CD8-positive, alpha-beta memory T cell (primary cell): ENCODE data around the gene PDIA2. TPM values are rescaled to one million over a fixed set of nuclear protein-coding genes. Genes with fewer than 3 reads are reported as not detected.

Experiments
- CTCF ChIA-PET: fragments of 350-600 bp; sonication (Branson Sonifier 250); formaldehyde crosslinking; loops from one replicate; lab custom pipeline; 2021; ENCODE audit warnings: antibody characterized with exemption; lab: Charles Lee
- POLR2A ChIA-PET: fragments of 350-600 bp; sonication (Branson Sonifier 250); formaldehyde crosslinking; loops from one replicate; lab custom pipeline; 2021; ENCODE audit warnings: antibody characterized with exemption; lab: Charles Lee
- DNase-seq, 5 donors: peaks; one replicate each; pipeline versions ENCODE4 v3.0.0 to v3.0.0-alpha.2; 2020 to 2022; ENCODE audit warnings: mixed read lengths in 1 of 5
- H3K27ac ChIP-seq: one replicate; pipeline ENCODE4 v1.7.0; 2013; ENCODE audit warnings: low read depth, mild to moderate bottlenecking, low read length, moderate library complexity
- H3K27me3 ChIP-seq: 2 replicates; pipeline ENCODE4 v1.7.0; 2013; ENCODE audit warnings: low read length, mild to moderate bottlenecking; ENCODE audit not compliant: insufficient read depth, poor library complexity, severe bottlenecking
- H3K36me3 ChIP-seq: 2 replicates; pipeline ENCODE4 v1.7.0; 2013; ENCODE audit warnings: mild to moderate bottlenecking, low read length, moderate library complexity; ENCODE audit not compliant: insufficient read depth
- H3K4me1 ChIP-seq: 2 replicates; pipeline ENCODE4 v1.7.0; 2013; ENCODE audit warnings: mild to moderate bottlenecking, low read length, moderate library complexity; ENCODE audit not compliant: insufficient read depth
- H3K4me3 ChIP-seq: 2 replicates; pipeline ENCODE4 v1.7.0; 2013; ENCODE audit warnings: mild to moderate bottlenecking, low read length
- H3K9me3 ChIP-seq: 2 replicates; pipeline ENCODE4 v1.7.0; 2013; ENCODE audit warnings: mild to moderate bottlenecking, low read length
- H3K27ac Mint-ChIP-seq, 8 donors: one replicate each; pipeline ENCODE4 v1.8.0; 2020 to 2021; ENCODE audit warnings: mixed read lengths in 8 of 8, mild to moderate bottlenecking in 6 of 8, inconsistent platforms in 3 of 8, moderate library complexity in 3 of 8
- H3K27me3 Mint-ChIP-seq, 2 donors: one replicate each; pipeline ENCODE4 v1.8.0; 2020 to 2021; ENCODE audit warnings: mixed read lengths in 2 of 2, mild to moderate bottlenecking in 1 of 2, moderate library complexity in 1 of 2
- H3K36me3 Mint-ChIP-seq, 3 donors: one replicate each; pipeline ENCODE4 v1.8.0; 2020 to 2021; ENCODE audit warnings: mixed read lengths in 3 of 3, inconsistent platforms in 1 of 3, mild to moderate bottlenecking in 1 of 3
- H3K4me1 Mint-ChIP-seq, 3 donors: one replicate each; pipeline ENCODE4 v1.8.0; 2020 to 2021; ENCODE audit warnings: mixed read lengths in 3 of 3, inconsistent platforms in 1 of 3, mild to moderate bottlenecking in 1 of 3
- H3K4me3 Mint-ChIP-seq, 7 donors: one replicate each; pipeline ENCODE4 v1.8.0; 2020 to 2021; ENCODE audit warnings: mixed read lengths in 7 of 7, mild to moderate bottlenecking in 6 of 7, moderate library complexity in 4 of 7, inconsistent platforms in 2 of 7
- H3K9me3 Mint-ChIP-seq, 5 donors: one replicate each; pipeline ENCODE4 v1.8.0; 2020 to 2022; ENCODE audit warnings: mixed read lengths in 5 of 5, mild to moderate bottlenecking in 3 of 5, moderate library complexity in 2 of 5, inconsistent platforms in 1 of 5
- polyA plus RNA-seq: library from polyadenylated mRNA; unstranded; fragments of 300-500 nt; fragmentation: Illumina TruSeq; gene quantifications from one replicate; pipeline ENCODE4 v1.2.3, GENCODE V29; 2021
- total RNA-seq, 2 experiments: library from RNA; stranded (reverse); gene quantifications; one replicate each; pipeline ENCODE4 v1.2.3, GENCODE V29; 2021

The PDIA2 gene
- total and polyA plus RNA-seq, 3 experiments from 2014 or later: not detected

GRCh38 chr16:280005-280460, 2.9 kb upstream of the PDIA2 start:
- H3K4me1 Mint-ChIP-seq: peaks cover 6 to 15% (median 7%) of the 10 kb centered on the region in 3 donors
- Histone ChIP-seq H3K4me3 (no peak overlapping the region), H3K9me3 (no peaks in the 10 kb centered on the region), H3K27ac (no peak overlapping the region), H3K4me1 (peaks cover 10% of the 10 kb centered on the region), H3K36me3 (no peaks in the 10 kb centered on the region), H3K27me3 (peaks cover 14% of the 10 kb centered on the region)
- POLR2A ChIA-PET: no interaction called here
- peak overlapping the region in 1 of 8 donors; percentile 19 for H3K27ac Mint-ChIP-seq
- CTCF ChIA-PET: no interaction called here
- no peak overlapping the region for H3K4me3 Mint-ChIP-seq
- no peaks in the 10 kb centered on the region for H3K9me3 Mint-ChIP-seq
- H3K36me3 Mint-ChIP-seq: peaks cover 0 to 2% (median 0%) of the 10 kb centered on the region in 3 donors
- no peak for DNase-seq
- peaks cover 19 to 20% of the 10 kb centered on the region in 2 donors for H3K27me3 Mint-ChIP-seq

GRCh38 chr16:280552-280951, 2.4 kb upstream of the PDIA2 start, which contains the start of gene ARHGDIG:
Gene ARHGDIG (plus strand): TSS chr16:280591. CDS start chr16:280681, 90 bp downstream.
- Histone ChIP-seq H3K27ac (no peak within 1 kb of the TSS), H3K27me3 (peaks cover 14% of the 10 kb centered on the region), H3K9me3 (no peaks in the 10 kb centered on the region), H3K4me1 (peaks cover 10% of the 10 kb centered on the region), H3K4me3 (no peak within 1 kb of the TSS), H3K36me3 (no peaks in the 10 kb centered on the region)
- H3K36me3 Mint-ChIP-seq: peaks cover 0 to 2% (median 0%) of the 10 kb centered on the region in 3 donors
- CTCF ChIA-PET: no interaction called here
- no peak for DNase-seq
- H3K27me3 Mint-ChIP-seq: peaks cover 16 to 20% of the 10 kb centered on the region in 2 donors
- H3K4me1 Mint-ChIP-seq: peaks cover 5 to 12% (median 7%) of the 10 kb centered on the region in 3 donors
- POLR2A ChIA-PET: no interaction called here
- peak within 1 kb of the TSS in 1 of 8 donors; percentile 19 for H3K27ac Mint-ChIP-seq
- H3K9me3 Mint-ChIP-seq: no peaks in the 10 kb centered on the region
- H3K4me3 Mint-ChIP-seq: peak within 1 kb of the TSS in 2 of 7 donors; percentile 33 to 54

GRCh38 chr16:280991-281659, 1.8 kb upstream of the PDIA2 start:
- Histone ChIP-seq H3K4me1 (peaks cover 10% of the 10 kb centered on the region), H3K27ac (no peak overlapping the region), H3K36me3 (no peaks in the 10 kb centered on the region), H3K4me3 (no peak overlapping the region), H3K27me3 (peaks cover 14% of the 10 kb centered on the region), H3K9me3 (no peaks in the 10 kb centered on the region)
- ChIA-PET POLR2A (no interaction called here), CTCF (no interaction called here)
- H3K4me1 Mint-ChIP-seq: peaks cover 5 to 11% (median 7%) of the 10 kb centered on the region in 3 donors
- H3K27ac Mint-ChIP-seq: no peak overlapping the region
- H3K36me3 Mint-ChIP-seq: peaks cover 0 to 2% (median 0%) of the 10 kb centered on the region in 3 donors
- peaks cover 16 to 20% of the 10 kb centered on the region in 2 donors for H3K27me3 Mint-ChIP-seq
- DNase-seq: no peak
- H3K4me3 Mint-ChIP-seq: peak overlapping the region in 2 of 7 donors; percentile 17 to 54
- H3K9me3 Mint-ChIP-seq: no peaks in the 10 kb centered on the region

- Histone ChIP-seq H3K4me3 (no peak overlapping the region), H3K27me3 (peaks cover 10% of the 10 kb centered on the region), H3K27ac (no peak overlapping the region), H3K9me3 (no peaks in the 10 kb centered on the region), H3K36me3 (no peaks in the 10 kb centered on the region), H3K4me1 (peaks cover 10% of the 10 kb centered on the region)
- Mint-ChIP-seq H3K27ac (no peak overlapping the region), H3K4me3 (no peak overlapping the region), H3K9me3 (no peaks in the 10 kb centered on the region), H3K4me1 (peaks cover 3 to 8% (median 7%) of the 10 kb centered on the region in 3 donors), H3K27me3 (peaks cover 10 to 17% of the 10 kb centered on the region in 2 donors), H3K36me3 (peaks cover 0 to 4% (median 2%) of the 10 kb centered on the region in 3 donors)
- ChIA-PET CTCF (no interaction called here), POLR2A (no interaction called here)
- no peak for DNase-seq
These were observed 1.2 kb upstream of the PDIA2 start for GRCh38 chr16:281660-282255.

GRCh38 chr16:282491-282890, 473 bp upstream of the PDIA2 start:
- Histone ChIP-seq H3K27ac (no peak overlapping the region), H3K4me1 (peaks cover 10% of the 10 kb centered on the region), H3K36me3 (no peaks in the 10 kb centered on the region), H3K4me3 (no peak overlapping the region), H3K27me3 (peaks cover 10% of the 10 kb centered on the region), H3K9me3 (no peaks in the 10 kb centered on the region)
- DNase-seq: no peak
- Mint-ChIP-seq H3K36me3 (peaks cover 0 to 10% (median 0%) of the 10 kb centered on the region in 3 donors), H3K9me3 (no peaks in the 10 kb centered on the region), H3K27me3 (peaks cover 7 to 10% of the 10 kb centered on the region in 2 donors), H3K4me3 (no peak overlapping the region), H3K4me1 (peaks cover 3 to 8% (median 7%) of the 10 kb centered on the region in 3 donors), H3K27ac (no peak overlapping the region)
- ChIA-PET CTCF (no interaction called here), POLR2A (no interaction called here)

GRCh38 chr16:284204-285120, 1.5 kb downstream of the PDIA2 start:
- CTCF ChIA-PET: interaction anchor here (0.7 kb wide), 1 partner anchor 141 kb away, joined by 3 read pairs; no protein-coding TSS in a partner anchor
- no peak overlapping the region for H3K4me3 ChIP-seq
- no peaks in the 10 kb centered on the region for H3K9me3 Mint-ChIP-seq
- no peak overlapping the region for H3K27ac Mint-ChIP-seq
- peaks cover 10% of the 10 kb centered on the region for H3K36me3 ChIP-seq
- POLR2A ChIA-PET: no interaction called here
- no peaks in the 10 kb centered on the region for H3K9me3 ChIP-seq
- peaks cover 0 to 29% (median 0%) of the 10 kb centered on the region in 3 donors for H3K36me3 Mint-ChIP-seq
- peaks cover 0 to 6% of the 10 kb centered on the region in 2 donors for H3K27me3 Mint-ChIP-seq
- no peak for DNase-seq
- H3K4me1 Mint-ChIP-seq: no peaks in the 10 kb centered on the region
- peaks cover 7% of the 10 kb centered on the region for H3K27me3 ChIP-seq
- H3K4me1 ChIP-seq: peaks cover under 1% of the 10 kb centered on the region
- H3K27ac ChIP-seq: no peak overlapping the region
- no peak overlapping the region for H3K4me3 Mint-ChIP-seq

- no peaks in the 10 kb centered on the region for H3K9me3 Mint-ChIP-seq
- H3K4me3 Mint-ChIP-seq: no peak overlapping the region
- Histone ChIP-seq H3K36me3 (peaks cover 13% of the 10 kb centered on the region), H3K4me3 (no peak overlapping the region), H3K4me1 (no peaks in the 10 kb centered on the region), H3K27ac (no peak overlapping the region), H3K9me3 (no peaks in the 10 kb centered on the region), H3K27me3 (peaks cover 6% of the 10 kb centered on the region)
- ChIA-PET CTCF (no interaction called here), POLR2A (interaction anchor here (0.5 kb wide), 1 partner anchor 182 kb away, joined by 5 read pairs; no protein-coding TSS in a partner anchor)
- no peak for DNase-seq
- no peaks in the 10 kb centered on the region for H3K4me1 Mint-ChIP-seq
- H3K27ac Mint-ChIP-seq: no peak overlapping the region
- peaks cover 0 to 6% of the 10 kb centered on the region in 2 donors for H3K27me3 Mint-ChIP-seq
- peaks cover 0 to 37% (median 0%) of the 10 kb centered on the region in 3 donors for H3K36me3 Mint-ChIP-seq
These were observed 2.4 kb downstream of the PDIA2 start for GRCh38 chr16:285146-286055.
